Hepatic stellate cell (primary cell): Measurements from ENCODE around the gene ELMOD3.
A peak's percentile ranks its signal among the peaks of the same experiment; 100 is the strongest.
"Not testable (repeated sequence)": the region's sequence is repeated elsewhere in the genome, so short reads cannot be mapped to it uniquely, and the experiment has no call there.

Experiments used
- DNase-seq: peaks from one replicate; pipeline ENCODE4 v3.0.0; 2011; ENCODE audit warnings: low spot score

Gene ELMOD3

GRCh38 chr2:85329181-85329651 is 25.4 kb upstream of the ELMOD3 start:
- DNase-seq = no peak

- not testable (repeated sequence) for DNase-seq
These were observed 24.9 kb upstream of the ELMOD3 start for GRCh38 chr2:85329701-85330100.

GRCh38 chr2:85330839-85331636 is 23.5 kb upstream of the ELMOD3 start:
- DNase-seq = no peak

GRCh38 chr2:85333877-85334276 is 20.7 kb upstream of the ELMOD3 start:
- not testable (repeated sequence) for DNase-seq

GRCh38 chr2:85334928-85335327 is 19.6 kb upstream of the ELMOD3 start:
- DNase-seq = no peak

- no peak for DNase-seq
These were observed 14.3 kb upstream of the ELMOD3 start for GRCh38 chr2:85340034-85340892.

GRCh38 chr2:85341269-85342029 is 13.1 kb upstream of the ELMOD3 start:
- no peak for DNase-seq

GRCh38 chr2:85342156-85342555 is 12.4 kb upstream of the ELMOD3 start:
- DNase-seq = no peak

- DNase-seq = not testable (repeated sequence)
These were observed 11.2 kb upstream of the ELMOD3 start for GRCh38 chr2:85343207-85343895.

- no peak for DNase-seq
These were observed 10.1 kb upstream of the ELMOD3 start for GRCh38 chr2:85344356-85344954.

- DNase-seq = no peak
These were observed 7.0 kb upstream of the ELMOD3 start for GRCh38 chr2:85347599-85347998.

- peak; percentile 47 for DNase-seq
These were observed 688 bp upstream of the ELMOD3 start for GRCh38 chr2:85353876-85354285.

GRCh38 chr2:85355073-85355410 is 473 bp downstream of the ELMOD3 start:
- peak; percentile 25 for DNase-seq

GRCh38 chr2:85355521-85355920 is 952 bp downstream of the ELMOD3 start:
- DNase-seq = no peak

GRCh38 chr2:85356186-85356585 is 1.6 kb downstream of the ELMOD3 start:
- no peak for DNase-seq

- DNase-seq = no peak
These were observed 3.2 kb downstream of the ELMOD3 start for GRCh38 chr2:85357736-85358135.

GRCh38 chr2:85362653-85363387 is 8.3 kb downstream of the ELMOD3 start:
- DNase-seq = not testable (repeated sequence)

GRCh38 chr2:85367180-85367579 is 12.6 kb downstream of the ELMOD3 start:
- no peak for DNase-seq

- no peak for DNase-seq
These were observed 14.4 kb downstream of the ELMOD3 start for GRCh38 chr2:85368921-85369320.

- DNase-seq = no peak
These were observed 14.9 kb downstream of the ELMOD3 start for GRCh38 chr2:85369500-85369899.

- DNase-seq = no peak
These were observed 16.5 kb downstream of the ELMOD3 start for GRCh38 chr2:85371045-85371444.
